H9 (cell line): ENCODE measurements around the gene LTF. TPM values are rescaled to one million over a fixed set of nuclear protein-coding genes. Genes with fewer than 3 reads are reported as not detected.
A peak's percentile ranks its signal among the peaks of the same experiment; 100 is the strongest.

Source experiments
- DNase-seq: peaks from one replicate; pipeline ENCODE4 v3.0.0-alpha.2; 2017
- H2AFZ ChIP-seq: one replicate; pipeline ENCODE4 v1.6.1; 2013; ENCODE audit warnings: mild to moderate bottlenecking, low read length, control low read depth, moderate library complexity
- H2AK5ac ChIP-seq: 2 replicates; pipeline ENCODE4 v1.6.1; 2013; ENCODE audit warnings: low read length, control low read depth, mixed read lengths; ENCODE audit not compliant: insufficient read length
- H2BK120ac ChIP-seq: one replicate; pipeline ENCODE4 v1.6.1; 2013; ENCODE audit warnings: low read depth, mild to moderate bottlenecking, low read length, control low read depth, inconsistent platforms; ENCODE audit not compliant: poor library complexity, severe bottlenecking
- H2BK12ac ChIP-seq: 2 replicates; pipeline ENCODE4 v1.6.1; 2013; ENCODE audit warnings: low read length, control low read depth, mixed read lengths, low read depth; ENCODE audit not compliant: insufficient read length
- H2BK15ac ChIP-seq: 2 replicates; pipeline ENCODE4 v1.6.1; 2013; ENCODE audit warnings: low read depth, low read length, control low read depth
- H2BK20ac ChIP-seq: one replicate; pipeline ENCODE4 v1.6.1; 2013; ENCODE audit warnings: low read depth, mild to moderate bottlenecking, low read length, control low read depth, inconsistent platforms; ENCODE audit not compliant: poor library complexity, severe bottlenecking
- H2BK5ac ChIP-seq: 2 replicates; pipeline ENCODE4 v1.6.1; 2013; ENCODE audit warnings: low read length, control low read depth, mixed read lengths; ENCODE audit not compliant: insufficient read length
- H3K14ac ChIP-seq: 2 replicates; pipeline ENCODE4 v1.6.1; 2013; ENCODE audit warnings: low read length, control low read depth; ENCODE audit not compliant: insufficient read depth
- H3K18ac ChIP-seq: 2 replicates; pipeline ENCODE4 v1.6.1; 2013; ENCODE audit warnings: low read depth, mild to moderate bottlenecking, mixed read lengths, low read length, control low read depth; ENCODE audit not compliant: insufficient read length
- H3K23ac ChIP-seq: 2 replicates; pipeline ENCODE4 v1.6.1; 2013; ENCODE audit warnings: low read length, control low read depth, mixed read lengths, low read depth; ENCODE audit not compliant: insufficient read length
- H3K23me2 ChIP-seq: 2 replicates; pipeline ENCODE4 v1.6.1; 2013; ENCODE audit warnings: low read depth, mild to moderate bottlenecking, mixed read lengths, low read length, control low read depth; ENCODE audit not compliant: insufficient read length, poor library complexity, severe bottlenecking
- H3K27ac ChIP-seq: 2 replicates; pipeline ENCODE4 v1.5.1; 2013; ENCODE audit warnings: low read length, control low read depth, mixed read lengths, low read depth; ENCODE audit not compliant: insufficient read length
- H3K27me3 ChIP-seq: 2 replicates; pipeline ENCODE4 v1.6.1; 2013; ENCODE audit warnings: low read length, control low read depth, inconsistent platforms; ENCODE audit not compliant: insufficient read depth
- H3K4ac ChIP-seq: 2 replicates; pipeline ENCODE4 v1.6.1; 2013; ENCODE audit warnings: low read depth, mild to moderate bottlenecking, control low read depth, inconsistent platforms, low read length, moderate library complexity
- H3K4me1 ChIP-seq: 2 replicates; pipeline ENCODE4 v1.6.1; 2013; ENCODE audit warnings: low read length, control low read depth, inconsistent platforms; ENCODE audit not compliant: insufficient read depth
- H3K4me2 ChIP-seq: 2 replicates; pipeline ENCODE4 v1.6.1; 2013; ENCODE audit warnings: low read length, control low read depth, mixed read lengths; ENCODE audit not compliant: insufficient read length, insufficient read depth
- H3K56ac ChIP-seq: 2 replicates; pipeline ENCODE4 v1.6.1; 2013; ENCODE audit warnings: low read depth, mild to moderate bottlenecking, mixed read lengths, low read length, control low read depth; ENCODE audit not compliant: insufficient read length
- H3K79me1 ChIP-seq: 2 replicates; pipeline ENCODE4 v1.6.1; 2013; ENCODE audit warnings: low read depth, mild to moderate bottlenecking, moderate library complexity, low read length, control low read depth, inconsistent platforms; ENCODE audit not compliant: insufficient read depth, poor library complexity, severe bottlenecking
- H3K79me2 ChIP-seq: 2 replicates; pipeline ENCODE4 v1.6.1; 2013; ENCODE audit warnings: low read length, control low read depth, inconsistent platforms; ENCODE audit not compliant: insufficient read depth
- H3K9ac ChIP-seq: 2 replicates; pipeline ENCODE4 v1.6.1; 2013; ENCODE audit warnings: low read length, control low read depth, mixed read lengths; ENCODE audit not compliant: insufficient read length; ENCODE audit errors: extremely low read depth
- H3K9me3 ChIP-seq: one replicate; pipeline ENCODE4 v1.6.1; 2013; ENCODE audit warnings: low read depth, low read length, inconsistent platforms; ENCODE audit not compliant: control insufficient read depth
- H3T11ph ChIP-seq: one replicate; pipeline ENCODE4 v1.6.1; 2013; ENCODE audit warnings: mild to moderate bottlenecking, low read length, control low read depth, inconsistent platforms
- H4K20me1 ChIP-seq: one replicate; pipeline ENCODE4 v1.6.1; 2013; ENCODE audit not compliant: control insufficient read depth, insufficient read length, insufficient read depth
- H4K5ac ChIP-seq: 2 replicates; pipeline ENCODE4 v1.6.1; 2013; ENCODE audit warnings: low read depth, mild to moderate bottlenecking, mixed read lengths, low read length, control low read depth; ENCODE audit not compliant: insufficient read length
- H4K8ac ChIP-seq: replicated peaks from 2 replicates; pipeline ENCODE4 v1.6.1; 2013; ENCODE audit warnings: low read length, control low read depth, mixed read lengths, low read depth; ENCODE audit not compliant: insufficient read length
- H4K91ac ChIP-seq: 2 replicates; pipeline ENCODE4 v1.6.1; 2013; ENCODE audit warnings: low read depth, mild to moderate bottlenecking, moderate library complexity, mixed read lengths, low read length, control low read depth; ENCODE audit not compliant: insufficient read length
- H3K27ac Mint-ChIP-seq, 3 experiments: 2 replicates in 2 of 3; 3 replicates in 1 of 3; pipeline ENCODE4 v1.8.0; 2020 to 2021; ENCODE audit warnings: mixed read lengths in 3 of 3, mild to moderate bottlenecking in 1 of 3, moderate library complexity in 1 of 3
- H3K27me3 Mint-ChIP-seq: 2 replicates; pipeline ENCODE4 v1.8.0; 2021; ENCODE audit warnings: low read depth, mild to moderate bottlenecking, moderate library complexity, mixed read lengths
- H3K36me3 Mint-ChIP-seq, 3 experiments: 2 replicates in 2 of 3; 3 replicates in 1 of 3; pipeline ENCODE4 v1.8.0; 2020 to 2021; ENCODE audit warnings: low read depth in 3 of 3, mixed read lengths in 3 of 3; ENCODE audit not compliant: insufficient read depth in 1 of 3
- H3K4me1 Mint-ChIP-seq, 2 experiments: 2 replicates each; pipeline ENCODE4 v1.8.0; 2020; ENCODE audit warnings: mixed read lengths in 2 of 2
- H3K4me3 Mint-ChIP-seq, 2 experiments: 2 replicates in 1 of 2; 3 replicates in 1 of 2; pipeline ENCODE4 v1.8.0; 2020 to 2021; ENCODE audit warnings: mild to moderate bottlenecking in 2 of 2, mixed read lengths in 2 of 2, moderate library complexity in 1 of 2
- H3K9me3 Mint-ChIP-seq, 2 experiments: 2 replicates in 1 of 2; 3 replicates in 1 of 2; pipeline ENCODE4 v1.8.0; 2020; ENCODE audit warnings: mild to moderate bottlenecking in 2 of 2, mixed read lengths in 2 of 2, moderate library complexity in 1 of 2
- WGBS: extraction: QIAGEN DNeasy Blood & Tissue Kit; methylation state at CpG from one replicate; pipeline ENCODE4 v1.1.7; 2013; ENCODE audit warnings: missing lambda C conversion rate, low lambda C conversion rate, mixed read lengths; ENCODE audit not compliant: insufficient read length; ENCODE audit errors: extremely low coverage; 5-methylcytosine and 5-hydroxymethylcytosine counted together
- total RNA-seq: library from RNA; stranded (reverse); gene quantifications from 2 replicates; pipeline ENCODE4 v1.2.1, GENCODE V29; 2021
- TF ChIP-seq, protein P1 (sequence below): fragments of 200-600 bp; sonication (generic); conservative IDR thresholded peaks from 3 replicates; pipeline ENCODE4 v1.8.0; 2021; ENCODE audit warnings: antibody characterized with exemption, mild to moderate bottlenecking

Gene LTF
- total RNA-seq, 1 experiment from 2014 or later, result not detected

DNA sequence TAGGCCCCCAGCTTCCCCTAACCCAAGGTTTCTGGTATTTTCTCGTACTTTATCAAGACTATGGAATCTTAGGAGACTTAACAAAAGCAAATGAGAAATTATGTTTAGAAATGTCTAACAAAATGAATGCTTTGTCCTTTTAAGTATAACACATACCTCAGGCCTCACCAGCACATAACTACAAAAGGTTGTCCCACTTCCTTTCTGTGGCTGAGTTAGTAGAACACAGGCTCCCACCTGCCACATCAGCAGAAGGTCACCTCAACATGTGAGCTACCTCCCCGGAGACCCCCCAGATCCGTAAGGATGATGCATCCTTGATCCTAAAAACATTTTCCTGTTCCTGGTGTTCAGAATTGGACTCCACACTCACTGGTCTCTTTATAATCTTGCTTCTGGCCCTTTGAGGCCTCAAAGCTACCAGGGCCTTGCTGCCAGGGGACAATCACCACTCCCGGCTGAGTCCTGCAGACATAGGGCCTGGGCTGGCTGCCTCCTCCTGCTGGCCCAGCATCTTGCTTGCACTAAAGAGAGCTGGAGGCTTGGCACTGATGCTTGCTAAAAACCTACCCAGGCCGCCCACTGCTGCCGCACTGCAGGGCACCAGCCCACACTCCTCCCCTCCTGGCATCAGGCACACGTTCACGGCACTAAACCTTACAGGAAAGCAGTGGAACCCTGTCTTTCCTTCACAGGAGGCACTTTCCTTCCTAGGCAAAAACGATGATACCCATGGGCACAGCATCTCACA, 54.8 kb downstream of the LTF start:
- Histone ChIP-seq H3K9me3 (no peaks in the 10 kb centered on the region), H3K79me2 (no peaks in the 10 kb centered on the region), H3K4me2 (no peak overlapping the region), H2BK5ac (no peak overlapping the region), H2AFZ (no peak overlapping the region), H2BK15ac (no peak overlapping the region), H3K4ac (no peak overlapping the region), H3K14ac (no peak overlapping the region), H3K23me2 (no peaks in the 10 kb centered on the region), H3T11ph (no peak overlapping the region), H3K27ac (no peak overlapping the region), H4K8ac (no peak overlapping the region), H2BK12ac (no peak overlapping the region), H2BK120ac (no peak overlapping the region), H3K4me1 (no peaks in the 10 kb centered on the region), H3K9ac (no peak overlapping the region), H3K23ac (no peak overlapping the region), H4K91ac (no peak overlapping the region), H4K20me1 (no peaks in the 10 kb centered on the region), H3K56ac (no peak overlapping the region), H2BK20ac (no peak overlapping the region), H3K79me1 (no peaks in the 10 kb centered on the region), H4K5ac (no peak overlapping the region), H3K27me3 (no peaks in the 10 kb centered on the region), H2AK5ac (no peak overlapping the region), H3K18ac (peak overlapping the region; percentile 37)
- Mint-ChIP-seq H3K27ac (peak overlapping the region in 1 of 3 experiments; percentile 15; a peak in 1 of 7 replicates), H3K36me3 (no peaks in the 10 kb centered on the region), H3K9me3 (no peaks in the 10 kb centered on the region; a peak in 1 of 5 replicates), H3K4me3 (no peak overlapping the region), H3K27me3 (no peaks in the 10 kb centered on the region; the same call in 1 of the 2 replicates), H3K4me1 (peaks cover 2 to 5% of the 10 kb centered on the region in 2 experiments; a peak in 2 of 4 replicates)
- no peak for DNase-seq
- no CpG with 5 or more reads among the region's 9 CpGs for WGBS
- TF ChIP-seq, protein P1, sequence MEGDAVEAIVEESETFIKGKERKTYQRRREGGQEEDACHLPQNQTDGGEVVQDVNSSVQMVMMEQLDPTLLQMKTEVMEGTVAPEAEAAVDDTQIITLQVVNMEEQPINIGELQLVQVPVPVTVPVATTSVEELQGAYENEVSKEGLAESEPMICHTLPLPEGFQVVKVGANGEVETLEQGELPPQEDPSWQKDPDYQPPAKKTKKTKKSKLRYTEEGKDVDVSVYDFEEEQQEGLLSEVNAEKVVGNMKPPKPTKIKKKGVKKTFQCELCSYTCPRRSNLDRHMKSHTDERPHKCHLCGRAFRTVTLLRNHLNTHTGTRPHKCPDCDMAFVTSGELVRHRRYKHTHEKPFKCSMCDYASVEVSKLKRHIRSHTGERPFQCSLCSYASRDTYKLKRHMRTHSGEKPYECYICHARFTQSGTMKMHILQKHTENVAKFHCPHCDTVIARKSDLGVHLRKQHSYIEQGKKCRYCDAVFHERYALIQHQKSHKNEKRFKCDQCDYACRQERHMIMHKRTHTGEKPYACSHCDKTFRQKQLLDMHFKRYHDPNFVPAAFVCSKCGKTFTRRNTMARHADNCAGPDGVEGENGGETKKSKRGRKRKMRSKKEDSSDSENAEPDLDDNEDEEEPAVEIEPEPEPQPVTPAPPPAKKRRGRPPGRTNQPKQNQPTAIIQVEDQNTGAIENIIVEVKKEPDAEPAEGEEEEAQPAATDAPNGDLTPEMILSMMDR, result no peak
